B cell (primary cell): ENCODE data around the gene CRK.

Source experiments
- CTCF ChIP-seq: fragments of 200-600 bp; IDR thresholded peaks from one replicate; pipeline ENCODE4 v1.8.0; 2022; ENCODE audit warnings: antibody characterized with exemption, mild to moderate bottlenecking
- EZH2 ChIP-seq: IDR thresholded peaks from 2 replicates; pipeline ENCODE4 v1.6.1; 2012; ENCODE audit warnings: borderline replicate concordance, low read depth, mild to moderate bottlenecking, moderate library complexity, low read length; ENCODE audit not compliant: insufficient read depth, poor library complexity, severe bottlenecking

GRCh38 chr17:1386265-1386664 is 69.8 kb downstream of the CRK start:
- no peak for TF ChIP-seq CTCF
- no peak for TF ChIP-seq EZH2
